Calu3 (cell line): ENCODE measurements around the gene PPP3CA. TPM values are rescaled to one million over a fixed set of nuclear protein-coding genes. Genes with fewer than 3 reads are reported as not detected.
"Not testable (repeated sequence)": the region's sequence is repeated elsewhere in the genome, so short reads cannot be mapped to it uniquely, and the experiment has no call there.

Source experiments
- BruUV-seq: library from RNA; stranded (reverse); fragments of 400-500 nt; replicated peaks from 2 replicates; lab custom pipeline; 2021; lab: Mats Ljungman, UMichigan
- CTCF ChIA-PET: fragments of 300-600 bp; sonication (Branson Sonifier 250); formaldehyde crosslinking; loops from one replicate; lab custom pipeline; 2022; ENCODE audit warnings: antibody characterized with exemption; lab: Charles Lee
- DNase-seq: peaks from one replicate; pipeline ENCODE4 v3.0.0; 2022
- H3K27ac Mint-ChIP-seq: one replicate; pipeline ENCODE4 v1.8.0; 2022; ENCODE audit warnings: mixed read lengths; ENCODE audit not compliant: unreplicated experiment
- H3K27me3 Mint-ChIP-seq: one replicate; pipeline ENCODE4 v1.8.0; 2022; ENCODE audit warnings: mixed read lengths; ENCODE audit not compliant: unreplicated experiment
- H3K36me3 Mint-ChIP-seq: one replicate; pipeline ENCODE4 v1.8.0; 2022; ENCODE audit warnings: mild to moderate bottlenecking, moderate library complexity, mixed read lengths; ENCODE audit not compliant: insufficient read depth, unreplicated experiment
- H3K4me1 Mint-ChIP-seq: one replicate; pipeline ENCODE4 v1.8.0; 2022; ENCODE audit warnings: mild to moderate bottlenecking, low read depth, mixed read lengths; ENCODE audit not compliant: unreplicated experiment
- H3K4me3 Mint-ChIP-seq: one replicate; pipeline ENCODE4 v1.8.0; 2022; ENCODE audit warnings: mild to moderate bottlenecking, low read depth, moderate library complexity, mixed read lengths; ENCODE audit not compliant: unreplicated experiment
- H3K9me3 Mint-ChIP-seq: one replicate; pipeline ENCODE4 v1.8.0; 2022; ENCODE audit warnings: low read depth, mixed read lengths; ENCODE audit not compliant: unreplicated experiment
- CTCF ChIP-seq: fragments of 200-600 bp; IDR thresholded peaks from one replicate; pipeline ENCODE4 v1.8.0; 2022; ENCODE audit warnings: antibody characterized with exemption; ENCODE audit not compliant: unreplicated experiment
- intact Hi-C: fragments of 100-400 bp; cut with micrococcal nuclease; formaldehyde crosslinking; loops from one replicate; pipeline ENCODE4 v1.10.0; 2022; ENCODE audit not compliant: unreplicated experiment
- total RNA-seq: library from RNA; stranded (reverse); gene quantifications from 2 replicates; pipeline ENCODE4 v1.2.3, GENCODE V29; 2022

PPP3CA gene
- total RNA-seq, 1 experiment from 2014 or later: 33.7 TPM

- no TSS peak for BruUV-seq
- intact Hi-C loops: no loop called here
- no peaks in the 10 kb centered on the region for H3K27me3 Mint-ChIP-seq
- no peak for TF ChIP-seq CTCF
- no peak for DNase-seq
- no peaks in the 10 kb centered on the region for H3K36me3 Mint-ChIP-seq
- H3K4me3 Mint-ChIP-seq: no peak overlapping the region
- CTCF ChIA-PET: no interaction called here
- H3K27ac Mint-ChIP-seq: no peak overlapping the region
- no peaks in the 10 kb centered on the region for H3K9me3 Mint-ChIP-seq
- peaks cover 36% of the 10 kb centered on the region for H3K4me1 Mint-ChIP-seq
Observed at GRCh38 chr4:101238706-101239105, 108.6 kb downstream of the PPP3CA start.

- no peak for DNase-seq
- CTCF ChIA-PET: no interaction called here
- no peak for TF ChIP-seq CTCF
- no peaks in the 10 kb centered on the region for H3K27me3 Mint-ChIP-seq
- H3K4me3 Mint-ChIP-seq: no peak overlapping the region
- H3K9me3 Mint-ChIP-seq: no peaks in the 10 kb centered on the region
- H3K4me1 Mint-ChIP-seq: peaks cover 30% of the 10 kb centered on the region
- BruUV-seq: no TSS peak
- no peak overlapping the region for H3K27ac Mint-ChIP-seq
- H3K36me3 Mint-ChIP-seq: no peaks in the 10 kb centered on the region
- intact Hi-C loops: no loop called here
Observed at GRCh38 chr4:101237773-101238172, 109.6 kb downstream of the PPP3CA start.

GRCh38 chr4:101236097-101236496 is 111.2 kb downstream of the PPP3CA start:
- Mint-ChIP-seq H3K4me1 (peaks cover 24% of the 10 kb centered on the region), H3K27ac (no peak overlapping the region), H3K36me3 (no peaks in the 10 kb centered on the region), H3K9me3 (no peaks in the 10 kb centered on the region), H3K4me3 (no peak overlapping the region), H3K27me3 (no peaks in the 10 kb centered on the region)
- DNase-seq: no peak
- BruUV-seq: no TSS peak
- intact Hi-C loops: no loop called here
- CTCF ChIA-PET: no interaction called here
- no peak for TF ChIP-seq CTCF

GRCh38 chr4:101234141-101234540 is 113.2 kb downstream of the PPP3CA start:
- peaks cover 31% of the 10 kb centered on the region for H3K4me1 Mint-ChIP-seq
- H3K4me3 Mint-ChIP-seq, intact Hi-C loops, H3K27me3 Mint-ChIP-seq, H3K36me3 Mint-ChIP-seq, H3K27ac Mint-ChIP-seq, DNase-seq, H3K9me3 Mint-ChIP-seq, CTCF ChIA-PET, BruUV-seq: not testable (repeated sequence)

GRCh38 chr4:101232074-101232776 is 115.1 kb downstream of the PPP3CA start:
- CTCF ChIA-PET: no interaction called here
- Mint-ChIP-seq H3K27ac (no peak overlapping the region), H3K4me3 (no peak overlapping the region), H3K9me3 (no peaks in the 10 kb centered on the region), H3K36me3 (no peaks in the 10 kb centered on the region), H3K4me1 (peaks cover 18% of the 10 kb centered on the region), H3K27me3 (no peaks in the 10 kb centered on the region)
- no peak for TF ChIP-seq CTCF
- intact Hi-C loops: no loop called here
- BruUV-seq: no TSS peak
- no peak for DNase-seq
